GM19193 (cell line): Measurements from ENCODE around the gene DHX30.

Experiments used
- POLR2A ChIP-seq: IDR thresholded peaks from 4 replicates; pipeline ENCODE4 v1.6.1; 2011; ENCODE audit not compliant: insufficient read depth, insufficient read length; ENCODE audit errors: extremely low read depth

Gene DHX30

DNA sequence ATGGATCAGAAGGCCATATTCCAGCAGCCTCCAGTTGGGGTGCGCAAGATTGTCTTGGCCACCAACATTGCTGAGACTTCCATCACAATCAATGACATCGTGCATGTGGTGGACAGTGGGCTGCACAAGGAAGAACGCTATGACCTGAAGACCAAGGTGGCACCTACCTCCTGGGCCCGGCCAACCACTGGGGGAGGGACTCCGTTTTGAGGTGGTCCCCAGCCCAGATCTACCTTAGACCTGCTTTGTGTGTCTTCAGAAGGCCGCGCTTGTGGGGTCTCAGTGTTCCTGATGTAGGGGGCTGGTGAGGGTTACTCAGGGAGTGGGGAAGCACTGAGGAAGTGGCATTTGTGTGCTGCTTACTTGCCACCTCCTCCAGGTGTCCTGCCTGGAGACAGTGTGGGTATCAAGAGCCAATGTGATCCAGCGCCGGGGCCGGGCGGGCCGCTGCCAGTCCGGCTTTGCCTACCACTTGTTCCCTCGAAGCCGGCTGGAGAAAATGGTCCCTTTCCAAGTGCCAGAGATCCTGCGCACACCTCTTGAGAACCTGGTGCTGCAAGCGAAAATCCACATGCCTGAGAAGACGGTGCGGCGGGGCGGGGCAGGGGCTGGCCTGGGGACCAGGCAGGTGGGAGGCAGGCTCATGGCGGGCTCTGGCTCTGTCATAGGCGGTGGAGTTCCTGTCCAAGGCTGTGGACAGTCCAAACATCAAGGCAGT is 45.0 kb downstream of the DHX30 start:
- TF ChIP-seq POLR2A: no peak

- TF ChIP-seq POLR2A: no peak
These were observed 45.7 kb downstream of the DHX30 start for GRCh38 chr3:47848599-47849117.

DNA sequence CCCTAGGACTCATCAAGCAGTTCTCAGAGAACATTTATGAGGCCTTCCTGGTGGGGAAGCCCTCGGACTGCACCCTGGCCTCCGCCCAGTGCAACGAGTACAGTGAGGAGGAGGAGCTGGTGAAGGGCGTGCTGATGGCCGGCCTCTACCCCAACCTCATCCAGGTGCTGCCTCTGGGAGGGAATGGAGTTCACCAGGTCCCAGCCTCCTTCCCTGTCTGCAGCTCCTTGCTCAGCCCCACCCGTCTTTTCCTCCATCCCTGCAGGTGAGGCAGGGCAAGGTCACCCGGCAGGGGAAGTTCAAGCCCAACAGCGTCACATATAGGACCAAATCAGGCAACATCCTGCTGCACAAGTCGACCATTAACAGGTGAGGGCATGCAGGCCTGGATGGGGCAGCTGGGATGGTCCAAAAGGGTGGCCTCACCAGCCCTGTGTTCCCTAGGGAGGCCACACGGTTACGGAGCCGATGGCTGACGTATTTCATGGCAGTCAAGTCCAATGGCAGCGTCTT is 46.3 kb downstream of the DHX30 start:
- TF ChIP-seq POLR2A: no peak

GRCh38 chr3:47849699-47850563 is 47.0 kb downstream of the DHX30 start:
- peak; percentile 6 for TF ChIP-seq POLR2A

GRCh38 chr3:47850564-47851410 is 47.8 kb downstream of the DHX30 start:
- TF ChIP-seq POLR2A: no peak

- no peak for TF ChIP-seq POLR2A
These were observed 49.1 kb downstream of the DHX30 start for GRCh38 chr3:47851888-47852603.

- TF ChIP-seq POLR2A: no peak
These were observed 50.0 kb downstream of the DHX30 start for GRCh38 chr3:47852604-47853602.

GRCh38 chr3:47854267-47854666 is 51.3 kb downstream of the DHX30 start:
- no peak for TF ChIP-seq POLR2A

DNA sequence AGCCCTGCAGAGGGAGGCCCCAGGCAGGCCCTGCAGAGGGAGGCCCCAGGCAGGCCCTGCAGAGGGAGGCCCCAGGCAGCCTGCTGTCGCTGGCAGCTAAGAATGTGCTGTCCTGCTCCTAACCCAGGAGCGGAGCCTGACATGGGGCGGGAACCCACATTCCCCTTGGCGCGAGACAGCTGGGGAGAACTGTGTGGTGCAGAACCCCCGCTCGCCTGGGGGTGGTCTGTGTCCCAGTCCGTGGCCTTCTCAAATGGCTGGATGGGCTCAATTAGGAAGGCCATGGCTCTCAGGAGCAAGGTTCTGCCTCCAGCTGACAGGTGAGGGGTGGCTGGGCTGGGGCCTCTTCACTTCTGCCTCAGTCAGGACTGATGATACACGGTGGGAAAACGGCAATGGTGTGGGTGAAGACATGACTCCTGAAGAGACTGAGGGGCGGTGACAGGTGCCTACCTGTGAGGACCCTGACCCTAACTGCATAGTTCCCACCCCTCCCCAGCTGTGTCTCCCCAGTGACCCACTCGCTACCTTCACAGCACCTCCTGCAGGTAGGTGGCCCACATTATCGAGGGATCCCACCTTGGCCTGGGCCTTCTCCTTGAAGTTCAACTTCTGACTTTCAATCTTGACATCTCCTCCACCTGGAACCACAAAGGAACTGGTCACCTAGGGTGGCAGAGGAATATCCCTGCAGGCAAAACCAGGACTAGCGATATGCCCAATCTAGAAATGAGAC is 52.0 kb downstream of the DHX30 start:
- TF ChIP-seq POLR2A: no peak

GRCh38 chr3:47855461-47856383 is 52.8 kb downstream of the DHX30 start:
- no peak for TF ChIP-seq POLR2A

GRCh38 chr3:47856669-47857068 is 53.7 kb downstream of the DHX30 start:
- no peak for TF ChIP-seq POLR2A

DNA sequence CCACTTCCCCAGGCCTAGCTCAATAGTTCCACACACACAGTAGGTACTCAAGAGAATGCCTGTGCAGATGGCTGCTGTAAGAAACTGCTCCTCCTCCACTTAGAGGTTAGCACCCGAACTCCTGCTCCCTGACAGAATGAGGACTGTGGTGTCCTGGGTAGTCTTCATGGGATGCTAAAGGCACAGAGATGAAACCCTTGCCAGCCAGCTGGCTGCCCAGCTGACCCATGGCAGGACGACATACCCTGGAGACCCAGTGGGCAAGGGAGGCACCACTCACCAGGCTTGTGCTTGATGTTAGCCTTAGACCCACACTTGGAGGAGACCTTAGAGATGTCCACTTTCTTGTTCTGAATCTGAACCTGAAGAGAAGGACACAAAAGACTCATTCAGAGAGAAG is 54.2 kb downstream of the DHX30 start:
- TF ChIP-seq POLR2A: no peak
